Measurements from ENCODE around the gene RDH14. TPM values are rescaled to one million over a fixed set of nuclear protein-coding genes. Genes with fewer than 3 reads are reported as not detected.
A peak's percentile ranks its signal among the peaks of the same experiment; 100 is the strongest.

RDH14 gene
- total RNA-seq, 1 experiment from 2014 or later, result 45.4 TPM

GRCh38 chr2:18566145-18566769 is 5.8 kb upstream of the RDH14 start:
- peak; percentile 24 for DNase-seq (ENCODE audit: low read depth)

- no peak for DNase-seq (ENCODE audit: low read depth)
These were observed 288 bp upstream of the RDH14 start for GRCh38 chr2:18560797-18561085.

DNA sequence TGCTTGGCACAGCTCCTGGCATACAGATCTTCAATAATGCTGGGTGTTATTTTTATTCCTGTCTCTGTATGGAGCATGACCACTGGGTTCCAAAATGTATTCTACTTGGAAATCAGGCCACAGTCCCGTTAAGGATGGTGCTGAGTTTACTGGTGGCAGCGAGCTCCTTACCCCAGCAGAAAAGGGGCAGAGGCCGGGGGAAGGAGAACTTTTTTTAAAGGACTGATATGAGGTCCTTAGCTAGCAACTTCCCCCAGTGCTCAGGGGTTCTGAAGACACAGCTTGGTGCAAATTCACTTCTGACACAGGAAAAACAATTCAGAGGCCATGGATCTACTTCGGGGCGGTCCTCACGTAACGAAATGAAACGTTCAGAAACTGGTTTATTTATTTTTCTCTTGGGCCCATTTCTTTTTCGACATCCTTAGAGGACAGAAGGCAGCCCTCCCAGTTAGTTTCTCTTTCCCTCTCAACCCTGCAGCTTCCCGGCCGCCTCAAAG is 872 bp downstream of the RDH14 start:
- DNase-seq (ENCODE audit: low read depth), result no peak

- no peak for DNase-seq (ENCODE audit: low read depth)
These were observed 2.0 kb downstream of the RDH14 start for GRCh38 chr2:18558458-18558857.

GRCh38 chr2:18557121-18557520 is 3.3 kb downstream of the RDH14 start:
- DNase-seq (ENCODE audit: low read depth), result peak; percentile 70

DNA sequence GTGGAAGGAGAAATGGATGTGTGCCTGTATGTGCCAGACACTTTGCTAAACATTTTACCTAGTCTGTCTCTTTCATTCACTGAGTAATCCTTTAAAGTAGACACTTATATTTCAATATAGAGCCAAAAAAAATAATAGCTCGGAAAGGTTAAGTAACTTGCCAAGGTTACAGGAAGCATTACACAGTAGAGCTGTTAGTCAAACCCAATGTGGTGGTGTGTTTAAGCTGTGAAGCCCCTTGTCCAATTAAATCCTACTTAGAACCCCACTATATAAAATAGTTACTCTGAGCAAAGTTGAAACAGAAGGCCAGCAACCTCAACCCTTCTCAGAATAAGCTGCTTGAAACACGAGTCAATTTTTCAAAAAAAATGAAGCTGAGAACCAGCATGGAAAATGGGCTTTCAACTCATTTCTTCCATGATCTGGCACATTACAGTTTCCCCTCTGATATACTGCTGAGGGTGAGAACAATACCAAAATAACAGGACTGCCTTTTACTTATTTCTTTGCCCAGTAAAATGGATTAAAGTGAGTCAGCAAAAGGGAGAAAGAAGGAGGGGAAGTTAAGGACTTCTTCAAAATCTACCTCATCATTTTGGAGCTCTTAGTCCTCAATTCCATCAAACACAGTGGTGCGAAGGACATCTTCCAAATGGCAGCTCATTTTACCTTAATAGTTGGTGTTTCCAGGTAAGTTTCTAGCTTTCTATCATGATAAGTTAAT is 7.9 kb downstream of the RDH14 start:
- no peak for DNase-seq (ENCODE audit: low read depth)

- DNase-seq (ENCODE audit: low read depth), result no peak
These were observed 8.8 kb downstream of the RDH14 start for GRCh38 chr2:18551623-18552022.

DNA sequence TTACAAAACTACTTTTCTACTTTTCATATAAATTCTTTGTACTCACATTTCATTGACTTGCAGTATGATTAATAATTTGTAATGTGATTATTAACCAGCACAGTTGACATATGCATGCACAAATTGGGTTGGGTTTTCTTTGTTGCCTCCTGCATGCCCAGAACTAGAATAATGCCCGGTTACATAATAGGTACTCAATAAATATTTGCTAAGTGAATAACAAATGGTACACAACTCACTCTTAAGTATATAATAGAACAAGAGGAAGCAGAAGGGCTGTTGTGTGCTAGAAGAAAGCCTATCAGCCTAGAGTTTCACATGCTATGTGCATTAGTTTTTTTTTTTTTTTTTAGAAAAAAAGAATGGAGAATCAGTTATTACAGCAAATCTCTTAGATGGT is 9.3 kb downstream of the RDH14 start:
- no peak for DNase-seq (ENCODE audit: low read depth)

- no peak for DNase-seq (ENCODE audit: low read depth)
These were observed 10.0 kb downstream of the RDH14 start for GRCh38 chr2:18550433-18550832.

DNA sequence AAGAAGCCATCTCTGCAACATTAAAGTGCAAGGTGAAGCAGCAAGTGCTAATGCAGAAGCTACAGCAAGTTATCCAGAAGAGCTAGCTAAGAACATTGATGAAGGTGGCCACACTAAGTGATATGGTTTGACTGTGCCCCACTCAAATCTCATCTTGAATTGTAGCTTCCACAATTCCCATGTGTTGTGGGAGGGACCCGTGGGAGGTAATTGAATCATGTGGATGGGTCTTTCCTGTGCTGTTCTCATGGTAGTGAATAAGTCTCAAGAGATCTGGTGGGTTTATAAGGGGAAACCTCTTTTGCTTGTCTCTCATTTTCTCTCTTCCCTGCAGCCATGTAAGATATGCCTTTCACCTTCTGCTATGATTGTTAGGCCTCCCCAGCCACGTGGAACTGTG is 11.4 kb downstream of the RDH14 start:
- no peak for DNase-seq (ENCODE audit: low read depth)

DNA sequence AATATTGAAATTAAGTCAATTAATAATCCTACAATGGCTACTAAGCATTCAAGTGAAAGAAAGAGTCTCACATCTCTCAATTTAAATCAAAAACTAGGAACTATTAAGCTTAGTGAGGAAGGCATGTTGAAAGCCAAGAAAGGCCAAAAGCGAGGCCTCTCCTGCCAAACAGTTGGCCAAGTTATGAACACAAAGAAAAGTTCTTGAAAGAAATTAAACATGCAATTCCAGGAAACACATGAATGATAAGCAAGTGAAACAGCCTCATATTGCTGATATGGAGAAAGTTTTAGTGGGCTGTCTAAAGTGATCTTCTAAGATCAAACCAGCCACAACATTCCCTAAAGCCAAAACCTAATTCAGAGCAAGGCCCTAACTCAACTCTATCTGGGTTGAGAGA is 11.8 kb downstream of the RDH14 start:
- no peak for DNase-seq (ENCODE audit: low read depth)

- no peak for DNase-seq (ENCODE audit: low read depth)
These were observed 13.9 kb downstream of the RDH14 start for GRCh38 chr2:18546567-18546966.

DNA sequence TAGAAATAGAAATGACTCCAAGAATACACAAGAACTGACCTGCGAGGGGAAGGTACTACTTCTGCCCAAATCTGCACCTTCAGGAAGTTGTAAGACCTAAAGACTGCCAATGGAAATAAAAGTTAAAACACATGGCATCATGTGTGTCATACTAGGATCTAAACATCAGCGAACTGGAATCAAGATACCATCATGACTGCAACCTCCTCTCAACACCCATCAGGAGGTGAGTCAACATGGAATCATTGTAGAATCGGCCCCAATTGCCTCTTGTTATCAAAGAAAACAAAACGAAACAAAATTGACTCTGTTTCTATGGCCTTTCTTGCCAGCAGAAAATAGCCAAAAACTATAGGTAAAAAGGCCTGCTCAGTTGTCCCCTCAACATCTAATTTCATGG is 15.1 kb downstream of the RDH14 start:
- peak; percentile 73 for DNase-seq (ENCODE audit: low read depth)

GRCh38 chr2:18544171-18544570 is 16.3 kb downstream of the RDH14 start:
- DNase-seq (ENCODE audit: low read depth), result peak; percentile 20

GRCh38 chr2:18540872-18541271 is 19.6 kb downstream of the RDH14 start:
- DNase-seq (ENCODE audit: low read depth), result no peak

DNA sequence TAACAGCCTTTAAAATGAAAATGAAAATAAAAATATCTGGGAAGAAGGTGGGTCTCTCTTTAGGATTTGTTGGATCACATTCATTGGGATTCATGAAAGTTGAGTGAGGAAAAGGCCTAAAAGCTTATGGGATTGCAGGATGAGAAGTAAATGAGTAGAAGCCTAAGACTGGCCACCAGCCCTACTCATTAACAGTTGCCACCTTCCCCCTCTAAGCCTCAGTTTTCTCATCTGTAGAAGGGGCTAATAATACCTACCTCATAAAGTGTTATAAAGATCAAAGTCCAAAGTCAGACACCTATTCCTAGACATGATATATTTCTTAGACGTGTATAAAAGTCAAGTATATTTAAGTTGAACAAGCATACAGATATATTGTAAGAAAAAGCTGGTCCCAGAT is 23.8 kb downstream of the RDH14 start:
- no peak for DNase-seq (ENCODE audit: low read depth)

GRCh38 chr2:18536100-18536499 is 24.4 kb downstream of the RDH14 start:
- DNase-seq (ENCODE audit: low read depth), result no peak

DNA sequence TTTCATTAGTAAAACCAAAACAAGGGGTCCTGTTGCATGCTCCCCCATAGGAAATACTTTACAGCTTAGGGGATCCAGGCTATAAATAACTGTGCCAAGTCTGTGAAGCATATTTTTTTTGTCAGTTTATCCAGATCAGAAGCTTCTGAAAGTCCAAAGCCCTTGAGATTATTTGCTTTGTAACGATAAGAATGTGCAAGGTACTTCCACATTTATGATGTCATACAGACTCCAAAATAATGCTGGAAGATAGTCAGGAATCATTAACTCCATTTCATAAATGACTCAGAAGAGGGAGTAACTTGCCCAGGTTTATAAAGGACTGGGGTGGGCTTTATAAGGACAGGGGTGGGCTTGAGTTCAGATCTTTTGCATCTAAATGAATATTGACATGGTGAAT is 29.3 kb downstream of the RDH14 start:
- DNase-seq (ENCODE audit: low read depth), result no peak

DNA sequence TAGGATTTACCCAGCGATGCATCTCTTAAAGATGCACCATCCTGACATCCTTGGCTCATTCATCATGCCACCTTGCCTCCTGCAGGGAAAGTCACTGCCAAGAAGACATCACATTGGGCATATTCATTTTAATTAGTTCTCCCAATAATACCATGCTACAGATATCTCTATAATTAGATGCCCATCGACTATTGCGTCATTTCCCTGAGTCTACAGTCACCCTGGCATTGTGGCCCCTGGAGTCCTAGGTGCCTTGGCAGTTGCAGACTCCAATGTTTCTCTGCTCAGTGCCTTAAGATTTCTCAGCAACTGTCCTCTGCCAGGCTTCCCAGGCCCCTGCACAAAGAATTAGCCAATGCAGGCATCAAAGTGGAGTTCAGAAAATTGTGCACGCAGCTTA is 32.6 kb downstream of the RDH14 start:
- DNase-seq (ENCODE audit: low read depth), result no peak

DNA sequence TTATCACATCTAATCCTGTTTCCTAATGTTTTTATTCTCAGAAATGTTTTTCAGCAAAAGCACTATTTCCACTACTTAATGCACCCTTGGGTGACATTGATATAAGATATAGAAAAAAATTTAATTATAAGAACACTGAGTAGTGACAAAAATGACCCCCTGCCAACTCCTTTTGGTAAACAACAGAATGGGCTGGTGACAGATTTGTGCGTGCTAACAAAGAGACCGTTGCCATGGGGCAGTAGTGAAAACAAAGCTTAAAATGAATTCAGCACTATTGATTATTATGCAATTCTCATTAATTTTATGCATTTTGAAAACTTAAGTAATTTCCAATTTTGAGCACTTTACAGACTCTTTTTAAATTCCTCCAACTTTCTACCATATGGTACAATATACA is 33.1 kb downstream of the RDH14 start:
- no peak for DNase-seq (ENCODE audit: low read depth)

DNA sequence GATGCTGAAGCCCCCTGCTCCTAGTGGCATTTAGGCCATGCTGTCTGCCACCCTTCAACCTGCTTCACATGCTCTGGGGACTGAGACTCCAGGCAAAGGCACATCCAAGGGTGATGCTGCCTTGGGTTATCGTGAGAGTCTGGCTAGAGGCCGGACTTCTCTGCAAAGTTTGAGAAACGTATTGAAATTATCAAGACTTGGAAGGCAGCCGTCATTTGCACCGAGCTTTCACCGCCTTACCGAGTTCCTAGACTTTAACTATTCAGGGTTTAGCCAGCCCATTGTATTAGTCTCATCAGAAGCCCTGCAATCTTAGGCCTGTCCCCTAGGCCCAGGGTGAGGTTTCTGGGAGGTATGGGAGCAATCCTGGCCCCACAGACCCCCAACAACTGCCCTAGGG is 34.0 kb downstream of the RDH14 start:
- no peak for DNase-seq (ENCODE audit: low read depth)

GRCh38 chr2:18525852-18526251 is 34.6 kb downstream of the RDH14 start:
- DNase-seq (ENCODE audit: low read depth), result no peak

GRCh38 chr2:18525236-18525635 is 35.2 kb downstream of the RDH14 start:
- no peak for DNase-seq (ENCODE audit: low read depth)

All from LHCN-M2 (cell line).